ENCODE data around the gene OR51A7.

The OR51A7 gene

GRCh38 chr11:4957396-4957795, 53.8 kb downstream of the OR51A7 start:
- no peak for FAIRE-seq

All from A204.1 (cell line).